Amniotic stem cell (primary cell): ENCODE measurements around the gene TGFB1I1.
"Not testable (repeated sequence)": the region's sequence is repeated elsewhere in the genome, so short reads cannot be mapped to it uniquely, and the experiment has no call there.

Experiments used
- DNase-seq: peaks from one replicate; lab custom pipeline; 2025; lab: John Stamatoyannopoulos, UW

The TGFB1I1 gene

GRCh38 chr16:31487720-31488467 is 15.9 kb downstream of the TGFB1I1 start:
- no peak for DNase-seq

- DNase-seq: no peak
Observed at GRCh38 chr16:31488468-31489297, 16.7 kb downstream of the TGFB1I1 start.

- DNase-seq: no peak
Observed at GRCh38 chr16:31489298-31489564, 17.3 kb downstream of the TGFB1I1 start.

GRCh38 chr16:31489616-31490584 is 17.9 kb downstream of the TGFB1I1 start:
- no peak for DNase-seq

GRCh38 chr16:31491778-31492418 is 19.9 kb downstream of the TGFB1I1 start:
- DNase-seq: no peak

GRCh38 chr16:31493506-31494125 is 21.7 kb downstream of the TGFB1I1 start:
- DNase-seq: no peak

- no peak for DNase-seq
Observed at GRCh38 chr16:31496670-31497069, 24.7 kb downstream of the TGFB1I1 start.

- no peak for DNase-seq
Observed at GRCh38 chr16:31498493-31498892, 26.5 kb downstream of the TGFB1I1 start.

GRCh38 chr16:31499928-31500327 is 28.0 kb downstream of the TGFB1I1 start:
- DNase-seq: no peak

- DNase-seq: no peak
Observed at GRCh38 chr16:31501226-31501965, 29.4 kb downstream of the TGFB1I1 start.

- DNase-seq: no peak
Observed at GRCh38 chr16:31501966-31502348, 30.0 kb downstream of the TGFB1I1 start.

- DNase-seq: no peak
Observed at GRCh38 chr16:31502981-31503380, 31.0 kb downstream of the TGFB1I1 start.

- not testable (repeated sequence) for DNase-seq
Observed at GRCh38 chr16:31503555-31503954, 31.6 kb downstream of the TGFB1I1 start.

- DNase-seq: no peak
Observed at GRCh38 chr16:31504159-31504558, 32.2 kb downstream of the TGFB1I1 start.

GRCh38 chr16:31505483-31505882 is 33.5 kb downstream of the TGFB1I1 start:
- no peak for DNase-seq

- DNase-seq: no peak
Observed at GRCh38 chr16:31507617-31507928, 35.6 kb downstream of the TGFB1I1 start.

- peak; percentile 70 for DNase-seq
Observed at GRCh38 chr16:31507929-31508705, 36.2 kb downstream of the TGFB1I1 start, which contains the start of gene RUSF1. Gene RUSF1, minus strand, starts transcription at chr16:31508391. Its CDS starts 18 bp downstream, at chr16:31508373.

GRCh38 chr16:31508706-31509195 is 36.8 kb downstream of the TGFB1I1 start:
- DNase-seq: no peak

- peak; percentile 69 for DNase-seq
Observed at GRCh38 chr16:31513126-31513525, 41.2 kb downstream of the TGFB1I1 start.

- no peak for DNase-seq
Observed at GRCh38 chr16:31513884-31514283, 41.9 kb downstream of the TGFB1I1 start.
